HG02763 (cell line): Measurements from ENCODE around the gene BNC2.

Experiments used
- ATAC-seq: cut with Tn5 transposase; IDR thresholded peaks from one replicate; pipeline ENCODE4 v1.9.1; 2021; ENCODE audit warnings: mild to moderate bottlenecking, moderate library complexity; ENCODE audit not compliant: unreplicated experiment

BNC2 gene

GRCh38 chr9:16425562-16426231 lies 444.8 kb downstream of the BNC2 start:
- ATAC-seq: no peak

GRCh38 chr9:16422114-16422513 lies 448.4 kb downstream of the BNC2 start:
- no peak for ATAC-seq

- no peak for ATAC-seq
Measured at GRCh38 chr9:16421532-16421931, 448.9 kb downstream of the BNC2 start.

GRCh38 chr9:16419124-16419523 lies 451.3 kb downstream of the BNC2 start:
- no peak for ATAC-seq

GRCh38 chr9:16418721-16419120 lies 451.7 kb downstream of the BNC2 start:
- no peak for ATAC-seq

- no peak for ATAC-seq
Measured at GRCh38 chr9:16417749-16418148, 452.7 kb downstream of the BNC2 start.

GRCh38 chr9:16417161-16417560 lies 453.3 kb downstream of the BNC2 start:
- ATAC-seq: no peak

GRCh38 chr9:16414451-16414850 lies 456.0 kb downstream of the BNC2 start:
- no peak for ATAC-seq

- ATAC-seq: no peak
Measured at GRCh38 chr9:16413509-16414016, 456.9 kb downstream of the BNC2 start.

GRCh38 chr9:16412740-16413139 lies 457.7 kb downstream of the BNC2 start:
- ATAC-seq: no peak

- ATAC-seq: no peak
Measured at GRCh38 chr9:16411311-16411710, 459.2 kb downstream of the BNC2 start.

- ATAC-seq: no peak
Measured at GRCh38 chr9:16410601-16411280, 459.7 kb downstream of the BNC2 start.

- ATAC-seq: no peak
Measured at GRCh38 chr9:16407617-16408016, 462.9 kb downstream of the BNC2 start.

GRCh38 chr9:16406526-16407225 lies 463.8 kb downstream of the BNC2 start:
- ATAC-seq: no peak

- ATAC-seq: no peak
Measured at GRCh38 chr9:16405421-16405820, 465.0 kb downstream of the BNC2 start.

GRCh38 chr9:16401701-16402100 lies 468.8 kb downstream of the BNC2 start:
- ATAC-seq: no peak

GRCh38 chr9:16398691-16399090 lies 471.8 kb downstream of the BNC2 start:
- no peak for ATAC-seq

- no peak for ATAC-seq
Measured at GRCh38 chr9:16396389-16396788, 474.1 kb downstream of the BNC2 start.

- no peak for ATAC-seq
Measured at GRCh38 chr9:16391369-16391768, 479.1 kb downstream of the BNC2 start.

GRCh38 chr9:16387382-16387781 lies 483.1 kb downstream of the BNC2 start:
- ATAC-seq: no peak

GRCh38 chr9:16386827-16387077 lies 483.7 kb downstream of the BNC2 start:
- no peak for ATAC-seq
